ENCODE measurements around the gene MAN2A2. TPM values are rescaled to one million over a fixed set of nuclear protein-coding genes. Genes with fewer than 3 reads are reported as not detected.

MAN2A2 gene
- total RNA-seq, 2 experiments from 2014 or later = 11.6 to 12.2 TPM

- H3K27ac ChIP-seq (ENCODE audit: low read depth, low read length, poor library complexity, severe bottlenecking) = no peak overlapping the region
- H3K9me3 ChIP-seq (ENCODE audit: low read length) = no peaks in the 10 kb centered on the region
- H3K4me1 ChIP-seq (ENCODE audit: insufficient read depth, low read length, poor library complexity, severe bottlenecking) = peaks cover 12% of the 10 kb centered on the region
- POLR2A ChIA-PET = interaction anchor here (0.7 to 1.9 kb wide), 4 partner anchors 33 to 173 kb away, joined by 3 to 7 read pairs (median 4); partner anchors contain the start of gene HDDC3
- intact Hi-C loops (cut with micrococcal nuclease; ENCODE audit: unreplicated experiment) = loop anchor here (5.0 kb wide), 2 partner anchors 168 to 403 kb away; partner anchors contain the start of gene BLM
- no peak for TF ChIP-seq EZH2phosphoT487 (IDR thresholded peaks at IDR 0.05; ENCODE audit: borderline replicate concordance, low read depth, low read length)
- no peaks in the 10 kb centered on the region for H4K20me1 ChIP-seq (ENCODE audit: insufficient read depth, low read length)
- H3K79me2 ChIP-seq (ENCODE audit: insufficient read depth, low read depth, low read length) = no peaks in the 10 kb centered on the region
- CTCF ChIA-PET (ENCODE audit: unreplicated experiment) = interaction anchor here (0.5 to 1.7 kb wide), 10 partner anchors 12 to 519 kb away, joined by 3 to 10 read pairs (median 3); no protein-coding TSS in a partner anchor
- no peaks in the 10 kb centered on the region for H3K9me2 ChIP-seq (ENCODE audit: insufficient read depth, low read length)
- no peak overlapping the region for H3K4me2 ChIP-seq (ENCODE audit: low read length)
- H3K4me3 ChIP-seq (ENCODE audit: low read depth, low read length, poor library complexity, severe bottlenecking) = no peak overlapping the region
- no peak overlapping the region for H2AFZ ChIP-seq (ENCODE audit: low read length)
- no peaks in the 10 kb centered on the region for H3K36me3 ChIP-seq (ENCODE audit: insufficient read depth, low read length)
- no TSS peak for BruUV-seq (replicated peaks)
- no peak for DNase-seq (ENCODE audit: low spot score)
These were observed 18.2 kb upstream of the MAN2A2 start for GRCh38 chr15:90884719-90885431.

- ChIA-PET CTCF (ENCODE audit: unreplicated experiment) (interaction anchor here (0.5 to 1.7 kb wide), 10 partner anchors 11 to 520 kb away, joined by 3 to 10 read pairs (median 3); no protein-coding TSS in a partner anchor), POLR2A (interaction anchor here (0.7 to 1.9 kb wide), 8 partner anchors 15 to 377 kb away, joined by 3 to 7 read pairs (median 4); partner anchors contain the start of genes HDDC3 and UNC45A)
- Histone ChIP-seq H3K4me2 (ENCODE audit: low read length) (peak overlapping the region; percentile 18; the same call in 1 of the 2 replicates), H3K9me3 (ENCODE audit: low read length) (no peaks in the 10 kb centered on the region), H3K27ac (ENCODE audit: low read depth, low read length, poor library complexity, severe bottlenecking) (no peak overlapping the region), H4K20me1 (ENCODE audit: insufficient read depth, low read length) (no peaks in the 10 kb centered on the region), H3K9me2 (ENCODE audit: insufficient read depth, low read length) (no peaks in the 10 kb centered on the region), H3K79me2 (ENCODE audit: insufficient read depth, low read depth, low read length) (no peaks in the 10 kb centered on the region), H3K4me3 (ENCODE audit: low read depth, low read length, poor library complexity, severe bottlenecking) (no peak overlapping the region), H3K36me3 (ENCODE audit: insufficient read depth, low read length) (no peaks in the 10 kb centered on the region), H3K4me1 (ENCODE audit: insufficient read depth, low read length, poor library complexity, severe bottlenecking) (peaks cover 12% of the 10 kb centered on the region), H2AFZ (ENCODE audit: low read length) (0 out of 2 replicates have a peak overlapping the region, but pooled peaks have one; percentile 21)
- peak; percentile 80 for DNase-seq (ENCODE audit: low spot score)
- no peak for TF ChIP-seq EZH2phosphoT487 (IDR thresholded peaks at IDR 0.05; ENCODE audit: borderline replicate concordance, low read depth, low read length)
- TF ChIP-seq CTCF (conservative IDR thresholded peaks at IDR 0.05; ENCODE audit: low read length) = peak; percentile 99
- intact Hi-C loops (cut with micrococcal nuclease; ENCODE audit: unreplicated experiment) = loop anchor here (1.0 to 5.0 kb wide), 6 partner anchors 67 to 565 kb away; partner anchors contain the start of gene BLM
- BruUV-seq (replicated peaks) = no TSS peak
These were observed 17.4 kb upstream of the MAN2A2 start for GRCh38 chr15:90885432-90886290.

- DNase-seq (ENCODE audit: low spot score) = no peak
- H3K79me2 ChIP-seq (ENCODE audit: insufficient read depth, low read depth, low read length) = no peaks in the 10 kb centered on the region
- no peaks in the 10 kb centered on the region for H3K9me2 ChIP-seq (ENCODE audit: insufficient read depth, low read length)
- peaks cover 12% of the 10 kb centered on the region for H3K4me1 ChIP-seq (ENCODE audit: insufficient read depth, low read length, poor library complexity, severe bottlenecking)
- CTCF ChIA-PET (ENCODE audit: unreplicated experiment) = interaction anchor here (1.0 to 1.7 kb wide), 4 partner anchors 40 to 68 kb away, joined by 3 to 10 read pairs (median 4); no protein-coding TSS in a partner anchor
- no peaks in the 10 kb centered on the region for H3K36me3 ChIP-seq (ENCODE audit: insufficient read depth, low read length)
- BruUV-seq (replicated peaks) = no TSS peak
- H3K27ac ChIP-seq (ENCODE audit: low read depth, low read length, poor library complexity, severe bottlenecking) = no peak overlapping the region
- intact Hi-C loops (cut with micrococcal nuclease; ENCODE audit: unreplicated experiment) = loop anchor here (1.0 to 5.0 kb wide), 6 partner anchors 68 to 566 kb away; partner anchors contain the start of gene BLM
- POLR2A ChIA-PET = interaction anchor here (0.7 to 1.9 kb wide), 5 partner anchors 15 to 377 kb away, joined by 3 to 6 read pairs (median 4); partner anchors contain the start of gene HDDC3
- no peak overlapping the region for H2AFZ ChIP-seq (ENCODE audit: low read length)
- H3K4me2 ChIP-seq (ENCODE audit: low read length) = no peak overlapping the region
- no peak overlapping the region for H3K4me3 ChIP-seq (ENCODE audit: low read depth, low read length, poor library complexity, severe bottlenecking)
- TF ChIP-seq EZH2phosphoT487 (IDR thresholded peaks at IDR 0.05; ENCODE audit: borderline replicate concordance, low read depth, low read length) = no peak
- peak; percentile 62; the same call in 1 of the 2 replicates for TF ChIP-seq CTCF (conservative IDR thresholded peaks at IDR 0.05; ENCODE audit: low read length)
- no peaks in the 10 kb centered on the region for H3K9me3 ChIP-seq (ENCODE audit: low read length)
- H4K20me1 ChIP-seq (ENCODE audit: insufficient read depth, low read length) = no peaks in the 10 kb centered on the region
These were observed 16.8 kb upstream of the MAN2A2 start for GRCh38 chr15:90886291-90886614.

All from OCI-LY7 (cell line).